ENCODE measurements around the gene TGFBR1.

TGFBR1 gene

GRCh38 chr9:99172124-99173091 is 67.5 kb downstream of the TGFBR1 start:
- no peak for DNase-seq

GRCh38 chr9:99173570-99174504 is 68.9 kb downstream of the TGFBR1 start:
- no peak for DNase-seq

GRCh38 chr9:99176527-99177013 is 71.7 kb downstream of the TGFBR1 start:
- DNase-seq = no peak

- DNase-seq = no peak
These were observed 72.9 kb downstream of the TGFBR1 start for GRCh38 chr9:99177576-99178366.

GRCh38 chr9:99178912-99179872 is 74.3 kb downstream of the TGFBR1 start:
- DNase-seq = no peak

GRCh38 chr9:99180199-99180598 is 75.3 kb downstream of the TGFBR1 start:
- DNase-seq = no peak

GRCh38 chr9:99180662-99181061 is 75.7 kb downstream of the TGFBR1 start:
- DNase-seq = no peak

- no peak for DNase-seq
These were observed 76.3 kb downstream of the TGFBR1 start for GRCh38 chr9:99181206-99181605.

- no peak for DNase-seq
These were observed 76.7 kb downstream of the TGFBR1 start for GRCh38 chr9:99181621-99182020.

- no peak for DNase-seq
These were observed 77.4 kb downstream of the TGFBR1 start for GRCh38 chr9:99182356-99182755.

- DNase-seq = no peak
These were observed 78.7 kb downstream of the TGFBR1 start for GRCh38 chr9:99183616-99184015.

- no peak for DNase-seq
These were observed 79.2 kb downstream of the TGFBR1 start for GRCh38 chr9:99184110-99184474.

- peak; percentile 70 for DNase-seq
These were observed 79.8 kb downstream of the TGFBR1 start for GRCh38 chr9:99184475-99185347.

- DNase-seq = no peak
These were observed 80.4 kb downstream of the TGFBR1 start for GRCh38 chr9:99185348-99185632.

GRCh38 chr9:99185934-99186333 is 81.0 kb downstream of the TGFBR1 start:
- no peak for DNase-seq

GRCh38 chr9:99187311-99187710 is 82.4 kb downstream of the TGFBR1 start:
- no peak for DNase-seq

- DNase-seq = no peak
These were observed 84.3 kb downstream of the TGFBR1 start for GRCh38 chr9:99189186-99189585.

- DNase-seq = no peak
These were observed 85.1 kb downstream of the TGFBR1 start for GRCh38 chr9:99189887-99190596.

- DNase-seq = no peak
These were observed 85.8 kb downstream of the TGFBR1 start for GRCh38 chr9:99190597-99191283.
